ENCODE measurements around the gene LYPD6.
"Not testable (repeated sequence)": the region's sequence is repeated elsewhere in the genome, so short reads cannot be mapped to it uniquely, and the experiment has no call there.

The LYPD6 gene

GRCh38 chr2:149492923-149493322, 162.5 kb downstream of the LYPD6 start:
- no peak overlapping the region for H3K4me3 ChIP-seq (ENCODE audit: low read depth, low read length)

DNA sequence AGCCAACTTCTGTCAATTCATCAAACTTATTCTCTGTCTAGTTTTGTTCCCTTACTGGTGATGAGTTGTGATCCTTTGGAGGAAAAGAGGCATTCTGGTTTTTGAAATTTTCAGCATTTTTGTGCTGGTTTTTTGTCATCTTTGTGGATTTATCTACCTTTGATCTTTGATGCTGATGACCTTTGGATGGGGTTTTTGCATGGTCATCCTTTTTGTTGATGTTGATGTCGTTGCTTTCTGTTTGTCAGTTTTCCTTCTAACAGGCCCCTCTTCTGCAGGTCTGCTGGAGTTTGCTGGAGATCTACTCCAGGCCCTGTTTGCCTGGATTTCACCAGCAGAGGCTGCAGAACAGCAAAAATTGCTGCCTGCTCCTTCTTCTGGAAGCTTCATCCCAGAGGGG, 168.8 kb downstream of the LYPD6 start:
- not testable (repeated sequence) for H3K4me3 ChIP-seq (ENCODE audit: low read depth, low read length)

- not testable (repeated sequence) for H3K4me3 ChIP-seq (ENCODE audit: low read depth, low read length)
Measured at GRCh38 chr2:149506808-149507207, 176.4 kb downstream of the LYPD6 start.

DNA sequence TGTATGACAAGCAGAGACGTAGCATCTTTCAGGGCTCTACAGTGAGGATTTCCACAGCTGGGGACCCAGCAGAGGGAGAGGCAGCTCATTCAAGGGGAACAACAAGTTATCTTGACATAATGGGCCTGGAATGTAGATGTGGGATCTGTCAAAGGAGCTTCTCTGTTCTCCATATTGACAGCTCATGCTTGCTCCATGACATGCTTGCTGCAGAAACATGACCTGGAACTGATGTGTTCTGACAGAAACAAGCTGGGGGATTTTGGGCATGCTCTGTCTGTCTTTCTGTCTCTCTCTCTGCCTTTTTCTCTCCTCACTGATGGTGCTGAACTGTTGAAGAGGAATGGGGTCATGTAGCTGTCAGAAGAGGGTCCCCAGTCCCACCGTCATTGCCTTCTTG, 177.6 kb downstream of the LYPD6 start:
- H3K4me3 ChIP-seq (ENCODE audit: low read depth, low read length) = no peak overlapping the region

DNA sequence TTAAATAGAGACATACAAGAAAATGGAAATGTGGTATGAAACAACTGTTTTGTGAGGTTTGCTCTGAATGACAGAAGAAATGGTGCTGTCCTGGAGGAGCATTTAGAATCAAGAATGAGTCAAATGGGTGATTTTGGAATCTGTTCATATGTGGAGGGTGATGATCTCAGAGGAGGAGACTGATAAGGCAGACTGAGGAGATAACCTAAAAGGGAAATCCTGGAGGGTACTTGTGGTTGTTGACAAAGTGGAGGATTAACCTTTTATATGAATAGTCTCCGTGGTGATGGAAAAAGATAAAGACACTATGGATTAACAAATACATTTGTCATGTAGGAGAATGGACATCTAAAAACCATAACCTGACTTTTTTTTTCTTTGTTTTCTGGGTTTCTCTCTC, 183.1 kb downstream of the LYPD6 start:
- H3K4me3 ChIP-seq (ENCODE audit: low read depth, low read length) = no peak overlapping the region

All from iPS-11a (cell line).